Vagina (tissue), 2 donors: ENCODE data around the gene FRMD4A. TPM values are rescaled to one million over a fixed set of nuclear protein-coding genes. Genes with fewer than 3 reads are reported as not detected.

Experiments
- DNase-seq, 2 donors: peaks; one replicate each; pipeline ENCODE4 v3.0.0-alpha.2; 2017; ENCODE audit errors: extremely low spot score in 2 of 2
- H3K27ac ChIP-seq: fragments of 200-600 bp; sonication (generic); one replicate; pipeline ENCODE4 v1.5.1; 2019
- H3K27me3 ChIP-seq: fragments of 200-600 bp; sonication (generic); one replicate; pipeline ENCODE4 v1.5.1; 2019
- H3K36me3 ChIP-seq, 2 donors: fragments of 200-600 bp; sonication (generic); one replicate each; pipeline ENCODE4 v1.5.1; 2017 to 2019
- H3K4me1 ChIP-seq: fragments of 200-600 bp; sonication (generic); one replicate; pipeline ENCODE4 v1.5.1; 2019
- H3K4me3 ChIP-seq, 2 donors: fragments of 200-600 bp; sonication (generic); 1 replicate in 1 of 2; 2 replicates in 1 of 2; pipeline ENCODE4 v1.5.1; 2016 to 2019
- H3K9me3 ChIP-seq: fragments of 200-600 bp; sonication (generic); one replicate; pipeline ENCODE4 v1.5.1; 2019
- POLR2A ChIP-seq, 2 donors: fragments of 450-650 bp; IDR thresholded peaks; one replicate each; pipeline ENCODE4 v1.6.1; 2017; ENCODE audit warnings: antibody characterized with exemption in 2 of 2, mild to moderate bottlenecking in 2 of 2, moderate library complexity in 2 of 2
- POLR2AphosphoS5 ChIP-seq, 2 donors: sonication (generic); formaldehyde crosslinking; IDR thresholded peaks; one replicate each; pipeline ENCODE4 v1.9.0; 2017; ENCODE audit warnings: antibody characterized with exemption in 2 of 2, mild to moderate bottlenecking in 2 of 2, low read depth in 1 of 2; ENCODE audit not compliant: insufficient read depth in 1 of 2
- intact Hi-C: fragments of 100-400 bp; cut with DNase I; formaldehyde crosslinking; loops from one replicate; pipeline ENCODE4 v1.15.1; 2023
- total RNA-seq: library from RNA; depleted of rRNA; stranded (reverse); fragments of >200 nt; gene quantifications from one replicate; pipeline ENCODE4 v1.2.3, GENCODE V29; 2016
- TF ChIP-seq, protein P1 (sequence below), 3 experiments: fragments of 450-650 bp in 2 of 3; fragments of 200-600 bp in 1 of 3; sonication (generic) in 1 of 3; IDR thresholded peaks; one replicate each; pipeline ENCODE4 v1.5.1; 2017 to 2019; ENCODE audit warnings: antibody characterized with exemption in 3 of 3, mild to moderate bottlenecking in 2 of 3, moderate library complexity in 2 of 3

Gene FRMD4A
- total RNA-seq, 1 donor from 2014 or later: 24.8 TPM

GRCh38 chr10:13683017-13683416 is 647.7 kb downstream of the FRMD4A start:
- peaks cover 23% of the 10 kb centered on the region for H3K4me1 ChIP-seq
- TF ChIP-seq POLR2AphosphoS5 (IDR thresholded peaks at IDR 0.05; ENCODE audit: insufficient read depth in 1 of 2, low read depth in 1 of 2): no peak
- TF ChIP-seq, protein P1, sequence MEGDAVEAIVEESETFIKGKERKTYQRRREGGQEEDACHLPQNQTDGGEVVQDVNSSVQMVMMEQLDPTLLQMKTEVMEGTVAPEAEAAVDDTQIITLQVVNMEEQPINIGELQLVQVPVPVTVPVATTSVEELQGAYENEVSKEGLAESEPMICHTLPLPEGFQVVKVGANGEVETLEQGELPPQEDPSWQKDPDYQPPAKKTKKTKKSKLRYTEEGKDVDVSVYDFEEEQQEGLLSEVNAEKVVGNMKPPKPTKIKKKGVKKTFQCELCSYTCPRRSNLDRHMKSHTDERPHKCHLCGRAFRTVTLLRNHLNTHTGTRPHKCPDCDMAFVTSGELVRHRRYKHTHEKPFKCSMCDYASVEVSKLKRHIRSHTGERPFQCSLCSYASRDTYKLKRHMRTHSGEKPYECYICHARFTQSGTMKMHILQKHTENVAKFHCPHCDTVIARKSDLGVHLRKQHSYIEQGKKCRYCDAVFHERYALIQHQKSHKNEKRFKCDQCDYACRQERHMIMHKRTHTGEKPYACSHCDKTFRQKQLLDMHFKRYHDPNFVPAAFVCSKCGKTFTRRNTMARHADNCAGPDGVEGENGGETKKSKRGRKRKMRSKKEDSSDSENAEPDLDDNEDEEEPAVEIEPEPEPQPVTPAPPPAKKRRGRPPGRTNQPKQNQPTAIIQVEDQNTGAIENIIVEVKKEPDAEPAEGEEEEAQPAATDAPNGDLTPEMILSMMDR (IDR thresholded peaks at IDR 0.05): no peak
- TF ChIP-seq POLR2A (IDR thresholded peaks at IDR 0.05): no peak

DNA sequence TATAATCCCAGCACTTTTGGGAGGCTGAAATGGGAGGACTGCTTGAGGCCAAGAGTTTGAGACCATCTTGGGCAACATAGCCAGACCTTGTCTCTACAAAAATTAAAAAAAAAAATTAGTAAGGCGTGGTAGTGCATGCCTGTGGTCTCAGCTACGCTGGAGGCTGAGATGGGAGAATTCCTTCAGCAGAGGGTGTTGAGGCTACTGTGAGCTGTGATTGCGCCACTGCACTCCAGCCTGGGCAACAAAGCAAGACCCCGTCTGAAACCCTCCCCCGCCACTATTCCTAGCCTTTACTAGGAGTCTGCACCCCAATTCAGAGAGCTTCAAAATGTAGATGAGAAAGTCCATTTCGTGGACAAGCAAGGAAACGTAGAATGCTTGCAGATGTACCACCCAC is 648.8 kb downstream of the FRMD4A start:
- Histone ChIP-seq H3K27ac (no peak overlapping the region), H3K9me3 (no peaks in the 10 kb centered on the region), H3K36me3 (no peaks in the 10 kb centered on the region), H3K4me1 (peaks cover 22% of the 10 kb centered on the region), H3K27me3 (no peaks in the 10 kb centered on the region), H3K4me3 (no peak overlapping the region)
- no peak for TF ChIP-seq POLR2A (IDR thresholded peaks at IDR 0.05)
- TF ChIP-seq, protein P1 (IDR thresholded peaks at IDR 0.05): no peak
- TF ChIP-seq POLR2AphosphoS5 (IDR thresholded peaks at IDR 0.05; ENCODE audit: insufficient read depth in 1 of 2, low read depth in 1 of 2): no peak
- intact Hi-C loops: no loop called here
- no peak for DNase-seq

More at GRCh38 chr10:13683017-13683416, 647.7 kb downstream of the FRMD4A start:
- no peak for DNase-seq
- Histone ChIP-seq H3K4me3 (no peak overlapping the region), H3K27me3 (no peaks in the 10 kb centered on the region), H3K36me3 (no peaks in the 10 kb centered on the region), H3K9me3 (no peaks in the 10 kb centered on the region), H3K27ac (no peak overlapping the region)
- intact Hi-C loops: no loop called here

GRCh38 chr10:13681528-13681927 is 649.2 kb downstream of the FRMD4A start:
- no peak overlapping the region for H3K27ac ChIP-seq
- no peaks in the 10 kb centered on the region for H3K36me3 ChIP-seq
- peaks cover 18% of the 10 kb centered on the region for H3K4me1 ChIP-seq
- intact Hi-C loops: no loop called here
- no peak for TF ChIP-seq POLR2AphosphoS5 (IDR thresholded peaks at IDR 0.05; ENCODE audit: insufficient read depth in 1 of 2, low read depth in 1 of 2)
- no peak overlapping the region for H3K4me3 ChIP-seq
- no peaks in the 10 kb centered on the region for H3K9me3 ChIP-seq
- no peaks in the 10 kb centered on the region for H3K27me3 ChIP-seq
- no peak for DNase-seq

DNA sequence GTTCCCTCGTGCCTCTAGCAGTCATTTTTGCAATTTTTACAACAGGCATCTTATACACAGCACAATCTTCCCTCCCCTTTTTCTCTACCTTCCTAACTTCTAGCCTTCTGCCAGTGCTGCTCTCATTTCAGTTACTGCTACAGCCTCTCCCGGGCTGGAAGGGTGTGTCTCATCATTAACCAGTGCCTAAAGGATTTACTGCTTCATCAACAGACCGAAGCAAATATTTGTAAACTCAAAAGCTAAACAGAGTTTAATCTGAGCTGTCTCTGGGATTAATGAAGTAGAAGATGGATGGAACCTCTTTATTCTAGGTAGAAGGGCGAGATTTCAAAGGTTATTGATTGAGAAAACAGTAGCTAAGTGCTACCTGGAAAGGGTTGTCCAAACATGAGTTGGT is 649.6 kb downstream of the FRMD4A start:
- H3K4me1 ChIP-seq: peaks cover 13% of the 10 kb centered on the region
- H3K36me3 ChIP-seq: no peaks in the 10 kb centered on the region
- intact Hi-C loops: no loop called here
- no peak overlapping the region for H3K27ac ChIP-seq
- no peak for TF ChIP-seq POLR2AphosphoS5 (IDR thresholded peaks at IDR 0.05; ENCODE audit: insufficient read depth in 1 of 2, low read depth in 1 of 2)
- TF ChIP-seq, protein P1 (IDR thresholded peaks at IDR 0.05): no peak
- H3K9me3 ChIP-seq: no peaks in the 10 kb centered on the region
- H3K4me3 ChIP-seq: no peak overlapping the region
- no peaks in the 10 kb centered on the region for H3K27me3 ChIP-seq
- no peak for DNase-seq

GRCh38 chr10:13678101-13678843 is 652.5 kb downstream of the FRMD4A start:
- Histone ChIP-seq H3K36me3 (no peaks in the 10 kb centered on the region), H3K27ac (no peak overlapping the region), H3K27me3 (no peaks in the 10 kb centered on the region), H3K4me1 (no peaks in the 10 kb centered on the region), H3K4me3 (no peak overlapping the region), H3K9me3 (no peaks in the 10 kb centered on the region)
- no peak for TF ChIP-seq POLR2A (IDR thresholded peaks at IDR 0.05)
- TF ChIP-seq, protein P1 (IDR thresholded peaks at IDR 0.05): no peak
- no peak for DNase-seq
- intact Hi-C loops: no loop called here
